HG03175 (cell line): ENCODE measurements around the gene TEKT5.
"Not testable (repeated sequence)": the region's sequence is repeated elsewhere in the genome, so short reads cannot be mapped to it uniquely, and the experiment has no call there.

Source experiments
- ATAC-seq: cut with Tn5 transposase; IDR thresholded peaks from one replicate; pipeline ENCODE4 v1.9.1; 2021; ENCODE audit warnings: mild to moderate bottlenecking, moderate library complexity; ENCODE audit not compliant: unreplicated experiment

Gene TEKT5

GRCh38 chr16:10685709-10686108 is 9.0 kb downstream of the TEKT5 start:
- no peak for ATAC-seq

- no peak for ATAC-seq
Observed at GRCh38 chr16:10684511-10685151, 10.1 kb downstream of the TEKT5 start.

- ATAC-seq: no peak
Observed at GRCh38 chr16:10683170-10683569, 11.6 kb downstream of the TEKT5 start.

GRCh38 chr16:10682604-10683003 is 12.1 kb downstream of the TEKT5 start:
- no peak for ATAC-seq

GRCh38 chr16:10681310-10682308 is 13.1 kb downstream of the TEKT5 start:
- no peak for ATAC-seq

GRCh38 chr16:10679921-10680320 is 14.8 kb downstream of the TEKT5 start:
- ATAC-seq: no peak

GRCh38 chr16:10679441-10679840 is 15.3 kb downstream of the TEKT5 start:
- ATAC-seq: not testable (repeated sequence)

GRCh38 chr16:10678655-10679054 is 16.1 kb downstream of the TEKT5 start:
- no peak for ATAC-seq

- no peak for ATAC-seq
Observed at GRCh38 chr16:10676284-10676683, 18.4 kb downstream of the TEKT5 start.

GRCh38 chr16:10675861-10676260 is 18.9 kb downstream of the TEKT5 start:
- no peak for ATAC-seq

- ATAC-seq: no peak
Observed at GRCh38 chr16:10675216-10675615, 19.5 kb downstream of the TEKT5 start.

GRCh38 chr16:10671729-10672128 is 23.0 kb downstream of the TEKT5 start:
- no peak for ATAC-seq

- ATAC-seq: no peak
Observed at GRCh38 chr16:10669791-10670190, 24.9 kb downstream of the TEKT5 start.

GRCh38 chr16:10668322-10669045 is 26.2 kb downstream of the TEKT5 start:
- ATAC-seq: no peak

- no peak for ATAC-seq
Observed at GRCh38 chr16:10667239-10667638, 27.5 kb downstream of the TEKT5 start.

GRCh38 chr16:10666291-10666690 is 28.4 kb downstream of the TEKT5 start:
- no peak for ATAC-seq

- ATAC-seq: no peak
Observed at GRCh38 chr16:10665166-10665565, 29.6 kb downstream of the TEKT5 start.

- ATAC-seq: no peak
Observed at GRCh38 chr16:10664720-10665126, 30.0 kb downstream of the TEKT5 start.

- no peak for ATAC-seq
Observed at GRCh38 chr16:10663744-10664143, 31.0 kb downstream of the TEKT5 start.

GRCh38 chr16:10663146-10663545 is 31.6 kb downstream of the TEKT5 start:
- no peak for ATAC-seq

GRCh38 chr16:10662212-10662611 is 32.5 kb downstream of the TEKT5 start:
- no peak for ATAC-seq
